ENCODE data around the gene CARS1.
"Not testable (repeated sequence)": the region's sequence is repeated elsewhere in the genome, so short reads cannot be mapped to it uniquely, and the experiment has no call there.

GRCh38 chr11:3063432-3063831 lies 6.2 kb upstream of the CARS1 start:
- not testable (repeated sequence) for TF ChIP-seq CTCF (IDR thresholded peaks at IDR 0.05; ENCODE audit: insufficient read depth, low read length, poor library complexity, severe bottlenecking); EZH2phosphoT487 (conservative IDR thresholded peaks at IDR 0.05; ENCODE audit: low read length)
